Metanephros (tissue), 1 donor: ENCODE data around the gene ZNF274. TPM values are rescaled to one million over a fixed set of nuclear protein-coding genes. Genes with fewer than 3 reads are reported as not detected.

ENCODE experiments used
- total RNA-seq: library from RNA; depleted of rRNA; stranded (reverse); fragments of >200 nt; gene quantifications from one replicate; pipeline ENCODE4 v1.2.3, GENCODE V29; 2014

The ZNF274 gene
- total RNA-seq = 17.5 TPM

DNA sequence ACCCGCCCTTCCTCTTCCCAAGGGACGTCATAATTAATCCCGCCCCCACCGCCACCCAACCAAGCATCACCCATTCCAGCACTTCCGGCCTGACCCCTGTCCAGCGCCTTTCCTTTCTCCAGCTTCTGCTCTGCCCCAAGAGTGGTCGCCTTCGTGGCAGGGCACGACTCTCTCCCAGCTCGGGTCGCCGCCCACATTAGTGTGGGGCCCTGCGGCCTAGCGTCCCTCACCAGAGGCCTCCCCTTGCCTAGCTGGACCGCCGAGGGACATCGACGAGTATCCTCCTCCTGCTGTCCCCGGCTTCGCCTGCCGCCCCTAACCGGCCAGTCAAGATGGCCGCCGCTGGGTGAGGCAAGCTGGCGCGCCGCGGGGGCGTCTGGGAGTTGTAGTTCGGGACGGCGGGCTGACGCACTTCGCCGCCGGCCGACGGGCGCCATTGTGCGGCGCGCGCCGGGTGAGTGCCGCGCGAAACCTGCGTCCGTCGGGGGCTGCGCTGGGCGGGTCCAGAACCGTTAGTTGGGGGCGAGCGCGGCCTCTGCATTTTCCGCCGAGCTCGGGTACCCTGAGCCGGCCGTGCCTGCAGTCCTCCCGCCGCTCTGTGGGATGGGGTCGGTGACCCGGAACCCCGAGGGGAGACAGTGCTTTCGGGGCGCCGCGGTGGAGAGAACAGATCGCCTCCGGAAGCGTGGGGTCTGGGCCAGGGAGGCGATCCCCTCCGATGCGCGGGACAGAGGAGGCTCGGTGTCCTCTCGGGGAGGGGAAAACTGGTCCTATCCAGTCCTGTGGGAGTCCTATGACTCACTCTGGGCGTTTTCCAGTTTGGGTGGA is at the start of gene ZNF274:
Gene ZNF274 (plus strand): TSS at position 73 of the 828 bp plus-strand sequence. CDS start 905 bp downstream, outside the sequence.

DNA sequence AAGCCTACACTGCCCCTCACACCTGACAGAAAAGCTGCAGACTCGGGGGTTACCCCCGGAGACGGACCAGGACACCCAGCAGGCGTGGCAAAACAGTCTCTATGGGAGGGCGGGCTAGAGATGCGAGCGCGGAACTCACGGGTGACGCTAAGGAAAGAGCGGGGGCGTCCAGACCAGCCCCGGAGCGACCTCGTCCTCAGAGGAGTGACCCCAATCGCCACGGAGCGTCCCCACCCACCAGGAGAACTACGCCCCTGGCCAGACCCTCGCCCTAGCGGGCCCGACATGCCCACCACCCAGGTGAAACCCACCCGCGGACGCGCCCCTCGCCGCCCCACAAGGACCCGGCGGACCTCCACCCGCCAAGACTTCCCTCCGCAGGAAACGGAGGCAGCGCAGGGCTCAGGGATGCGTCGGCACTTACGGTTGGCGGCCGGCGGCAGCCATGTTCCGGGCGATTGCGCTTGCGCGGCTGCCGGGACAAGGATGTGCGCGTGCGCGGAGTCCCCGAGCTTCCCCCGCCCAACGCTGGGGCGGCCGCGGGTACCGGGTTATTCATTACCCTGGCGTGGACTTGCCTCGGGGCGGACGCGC is 32.4 kb upstream of the ZNF274 start, which contains the start of gene ZNF329:
Gene ZNF329 (minus strand): TSS at position 462 of the 594 bp plus-strand sequence. CDS start 21,286 bp downstream, outside the sequence.

DNA sequence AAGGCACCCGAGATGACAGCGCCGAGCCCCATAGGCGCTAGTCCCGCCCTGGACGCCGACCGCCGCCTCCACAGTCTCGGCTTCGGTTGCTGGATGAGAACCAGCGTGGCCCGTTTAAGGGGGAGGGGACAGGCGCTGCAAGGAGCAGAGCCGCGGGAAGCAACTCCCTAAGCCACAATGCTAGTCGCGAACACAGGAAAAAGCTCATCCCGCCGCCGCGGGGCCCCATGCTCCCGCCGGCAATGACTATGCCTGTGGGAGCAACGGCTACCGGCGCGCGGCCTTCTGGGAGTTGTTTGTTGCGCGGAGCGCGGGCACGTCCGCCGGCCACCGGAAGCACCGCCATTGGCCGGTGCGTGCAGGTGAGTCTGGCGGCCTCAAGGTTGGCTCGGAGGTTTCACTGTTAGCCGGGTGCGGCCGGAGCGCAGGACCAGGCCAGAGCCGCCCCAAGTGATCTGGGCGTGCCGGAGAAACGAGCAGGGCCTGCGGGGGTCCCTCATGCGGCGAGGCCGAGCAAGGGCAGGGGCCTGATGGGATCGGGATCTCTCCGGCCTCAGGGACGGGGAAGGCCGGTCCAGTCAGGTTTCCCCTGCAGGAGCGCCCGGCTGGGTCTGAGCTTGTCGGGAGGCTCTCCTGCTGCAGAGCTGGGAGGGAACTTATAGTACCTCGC is 45.9 kb downstream of the ZNF274 start, which contains the start of gene ZNF544:
Gene ZNF544 (plus strand): TSS at position 330 of the 670 bp plus-strand sequence. CDS start 15,110 bp downstream, outside the sequence.

Other genes starting within 250 kb of the ZNF274 start
- gene ZNF418, start 247.7 kb upstream of the ZNF274 start, total RNA-seq = 12.8 TPM
- 10.9 TPM for gene ZNF256, start 235.4 kb upstream of the ZNF274 start, total RNA-seq
- gene C19orf18, start 208.5 kb upstream of the ZNF274 start, total RNA-seq = 0.53 TPM
- 47.6 TPM for gene ZNF606, start 180.2 kb upstream of the ZNF274 start, total RNA-seq
- 1.6 TPM for gene ZSCAN1, start 149.0 kb upstream of the ZNF274 start, total RNA-seq
- 18.4 TPM for gene ZNF135, start 123.8 kb upstream of the ZNF274 start, total RNA-seq
- gene ZSCAN18, start 84.8 kb upstream of the ZNF274 start, total RNA-seq = 144 TPM
- gene ZNF329, start 32.3 kb upstream of the ZNF274 start, total RNA-seq = 24.6 TPM
- gene ZNF544, start 45.9 kb downstream of the ZNF274 start, total RNA-seq = 57.1 TPM
- gene ZNF8, start 95.9 kb downstream of the ZNF274 start, total RNA-seq = 10.9 TPM
- 38.0 TPM for gene ERVK3-1, start 122.3 kb downstream of the ZNF274 start, total RNA-seq
- 2.7 TPM for gene ZSCAN22, start 143.9 kb downstream of the ZNF274 start, total RNA-seq
- 4.3 TPM for gene A1BG, start 170.4 kb downstream of the ZNF274 start, total RNA-seq
- gene ZNF497, start 179.7 kb downstream of the ZNF274 start, total RNA-seq = 7.1 TPM
- gene ZNF837, start 198.0 kb downstream of the ZNF274 start, total RNA-seq = 4.7 TPM
- 1,732 TPM for gene RPS5, start 204.2 kb downstream of the ZNF274 start, total RNA-seq
- not detected for gene RNF225, start 212.6 kb downstream of the ZNF274 start, total RNA-seq
- gene ZNF584, start 225.6 kb downstream of the ZNF274 start, total RNA-seq = 27.2 TPM